Endothelial cell of umbilical vein (primary cell): Measurements from ENCODE around the gene NSDHL. TPM values are rescaled to one million over a fixed set of nuclear protein-coding genes. Genes with fewer than 3 reads are reported as not detected.

Experiments used
- BruUV-seq: library from RNA; stranded (reverse); fragments of 400-500 nt; replicated peaks from 2 replicates; lab custom pipeline; 2021; lab: Mats Ljungman, UMichigan
- CTCF ChIA-PET: fragments of 300-600, 350-600 bp; sonication (Branson Sonifier 250); formaldehyde crosslinking; loops from one replicate; lab custom pipeline; 2021; ENCODE audit warnings: antibody characterized with exemption, inconsistent platforms; lab: Charles Lee
- POLR2A ChIA-PET: fragments of 300-600, 350-600 bp; sonication (Branson Sonifier 250); formaldehyde crosslinking; loops from one replicate; lab custom pipeline; 2021; ENCODE audit warnings: antibody characterized with exemption, inconsistent platforms; lab: Charles Lee
- DNase-seq: peaks from one replicate; pipeline ENCODE4 v3.0.0-alpha.2; 2011; ENCODE audit warnings: low read depth, low spot score
- FAIRE-seq: peaks from 2 replicates; lab custom pipeline; 2011; peaks lifted over from hg19 to GRCh38; lab: Jason Lieb, UNC
- H2AFZ ChIP-seq: 2 replicates; pipeline ENCODE4 v1.6.0; 2012; ENCODE audit warnings: low read depth, low read length, control low read depth, inconsistent platforms
- H3K27ac ChIP-seq: 2 replicates; pipeline ENCODE4 v1.5.1; 2011; ENCODE audit warnings: low read depth, mild to moderate bottlenecking, control low read depth, low read length, moderate library complexity; ENCODE audit not compliant: insufficient read depth
- H3K27me3 ChIP-seq, 2 experiments: 2 replicates each; pipeline versions ENCODE4 v1.6.0 to v1.6.1; 2011; ENCODE audit warnings: low read length in 2 of 2, mixed read lengths in 1 of 2; ENCODE audit not compliant: control insufficient read depth in 2 of 2, insufficient read depth in 2 of 2
- H3K36me3 ChIP-seq, 2 experiments: 2 replicates in 1 of 2; 3 replicates in 1 of 2; pipeline ENCODE4 v1.5.1; 2011; ENCODE audit warnings: low read length in 2 of 2, mild to moderate bottlenecking in 1 of 2, moderate library complexity in 1 of 2; ENCODE audit not compliant: control insufficient read depth in 2 of 2, insufficient read depth in 2 of 2; ENCODE audit errors: extremely low read depth in 1 of 2
- H3K4me1 ChIP-seq: 3 replicates; pipeline ENCODE4 v1.5.1; 2011; ENCODE audit warnings: mild to moderate bottlenecking, low read length; ENCODE audit not compliant: control insufficient read depth, insufficient read depth; ENCODE audit errors: extremely low read depth
- H3K4me2 ChIP-seq: 2 replicates; pipeline ENCODE4 v1.6.1; 2011; ENCODE audit warnings: low read length, control low read depth, mixed read lengths; ENCODE audit not compliant: insufficient read depth
- H3K4me3 ChIP-seq, 3 experiments: fragments of 200-600 bp in 1 of 3; sonication (generic), shearing (Covaris generic) in 1 of 3; replicated peaks in 1 of 3; 2 replicates each; pipeline ENCODE4 v1.5.1; 2011 to 2016; ENCODE audit warnings: control low read depth in 3 of 3, low read length in 3 of 3, mild to moderate bottlenecking in 2 of 3, inconsistent platforms in 1 of 3, low read depth in 1 of 3, moderate library complexity in 1 of 3; ENCODE audit not compliant: insufficient read depth in 1 of 3
- H3K79me2 ChIP-seq: 2 replicates; pipeline ENCODE4 v1.6.0; 2012; ENCODE audit warnings: low read length, inconsistent platforms; ENCODE audit not compliant: control insufficient read depth, insufficient read depth
- H3K9ac ChIP-seq: replicated peaks from 2 replicates; pipeline ENCODE3; 2011; ENCODE audit warnings: low read length, control low read depth; ENCODE audit not compliant: insufficient read depth; ENCODE audit errors: extremely low read depth
- H3K9me1 ChIP-seq: replicated peaks from 3 replicates; pipeline ENCODE4 v1.6.0; 2011; ENCODE audit warnings: mild to moderate bottlenecking, low read length; ENCODE audit not compliant: control insufficient read depth, insufficient read depth; ENCODE audit errors: extremely low read depth
- H3K9me3 ChIP-seq: replicated peaks from 2 replicates; pipeline ENCODE4 v1.5.1; 2012; ENCODE audit warnings: low read length, inconsistent platforms; ENCODE audit not compliant: control insufficient read depth, insufficient read depth
- H4K20me1 ChIP-seq: replicated peaks from 2 replicates; pipeline ENCODE3; 2011; ENCODE audit warnings: mild to moderate bottlenecking, low read length; ENCODE audit not compliant: control insufficient read depth, insufficient read depth; ENCODE audit errors: extremely low read depth
- FOS ChIP-seq: IDR thresholded peaks from 2 replicates; pipeline ENCODE4 v1.6.1; 2011; ENCODE audit warnings: mild to moderate bottlenecking, low read length, moderate library complexity, borderline replicate concordance; ENCODE audit not compliant: insufficient read depth
- JUN ChIP-seq: IDR thresholded peaks from 2 replicates; pipeline ENCODE4 v1.6.1; 2011; ENCODE audit warnings: borderline replicate concordance, low read depth; ENCODE audit not compliant: insufficient read length, insufficient read depth
- POLR2A ChIP-seq: IDR thresholded peaks from 2 replicates; pipeline ENCODE4 v1.6.1; 2012; ENCODE audit warnings: low read depth, mild to moderate bottlenecking, control low read depth, low read length
- POLR2AphosphoS5 ChIP-seq: IDR thresholded peaks from 2 replicates; pipeline ENCODE4 v1.6.1; 2012; ENCODE audit warnings: low read depth, mild to moderate bottlenecking, control low read depth, low read length, moderate library complexity; ENCODE audit not compliant: insufficient read depth
- dilution Hi-C: fragments of 300-500 bp; cut with MboI; formaldehyde crosslinking; loops from one replicate; pipeline ENCODE4 v1.15.0; 2019; ENCODE audit warnings: low sequenced_read_pairs; ENCODE audit not compliant: extremely low pct_ligation_motif_present
- intact Hi-C: fragments of 100-400 bp; cut with micrococcal nuclease; formaldehyde crosslinking; loops from one replicate; pipeline ENCODE4 v1.10.0; 2022
- polyA plus RNA-seq, 4 experiments: library from polyadenylated mRNA; depleted of rRNA in 3 of 4; stranded (reverse) in 3 of 4; unstranded in 1 of 4; fragments of >200 nt; gene quantifications; 2 replicates each; pipeline versions ENCODE4 v1.2.1 to v1.2.3, GENCODE V29; 2011 to 2012; ENCODE audit warnings: missing spikeins in 1 of 4
- total RNA-seq: library from RNA; stranded (reverse); gene quantifications from 2 replicates; pipeline ENCODE4 v1.2.3, GENCODE V29; 2021
- TF ChIP-seq, protein P1 (sequence below), 2 donors: IDR thresholded peaks; 1 replicate in 1 of 2; 2 replicates in 1 of 2; pipeline ENCODE4 v1.5.1; 2011; ENCODE audit warnings: low read length in 2 of 2, mild to moderate bottlenecking in 2 of 2, moderate library complexity in 2 of 2, control low read depth in 1 of 2, inconsistent platforms in 1 of 2, low read depth in 1 of 2; ENCODE audit not compliant: insufficient read depth in 1 of 2; ENCODE audit errors: extremely low read depth in 1 of 2
- TF ChIP-seq, protein P2 (sequence below): IDR thresholded peaks from 2 replicates; pipeline ENCODE4 v1.6.1; 2011; ENCODE audit not compliant: insufficient read depth, insufficient read length

NSDHL gene
- total and polyA plus RNA-seq, 2 donors (not counting 3 experiments of a cell fraction or from before 2014, with no cell fraction given): 40.0 to 43.7 TPM

DNA sequence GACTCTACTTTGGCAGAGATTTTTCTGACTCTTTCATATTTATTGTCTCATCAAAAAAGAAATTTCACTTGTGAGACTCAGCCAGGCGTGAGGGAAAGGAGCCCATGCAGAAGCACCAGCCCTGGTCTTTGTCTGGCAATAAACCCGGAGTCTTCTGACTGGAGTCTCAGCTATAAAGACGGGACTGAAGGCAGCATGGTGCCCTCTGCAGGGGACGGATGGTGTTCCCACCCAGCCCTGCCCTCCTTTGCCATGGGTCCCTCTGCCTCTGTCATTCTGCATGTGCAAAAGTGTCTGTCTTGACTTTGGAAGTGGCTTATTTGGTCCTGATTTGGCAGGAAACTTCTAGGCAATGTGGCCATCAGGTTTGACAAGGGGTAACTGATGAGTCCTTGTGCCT, 81.2 kb downstream of the NSDHL start:
- no peak overlapping the region for H3K27ac ChIP-seq
- no peaks in the 10 kb centered on the region for H3K9me3 ChIP-seq
- TF ChIP-seq, protein P1, sequence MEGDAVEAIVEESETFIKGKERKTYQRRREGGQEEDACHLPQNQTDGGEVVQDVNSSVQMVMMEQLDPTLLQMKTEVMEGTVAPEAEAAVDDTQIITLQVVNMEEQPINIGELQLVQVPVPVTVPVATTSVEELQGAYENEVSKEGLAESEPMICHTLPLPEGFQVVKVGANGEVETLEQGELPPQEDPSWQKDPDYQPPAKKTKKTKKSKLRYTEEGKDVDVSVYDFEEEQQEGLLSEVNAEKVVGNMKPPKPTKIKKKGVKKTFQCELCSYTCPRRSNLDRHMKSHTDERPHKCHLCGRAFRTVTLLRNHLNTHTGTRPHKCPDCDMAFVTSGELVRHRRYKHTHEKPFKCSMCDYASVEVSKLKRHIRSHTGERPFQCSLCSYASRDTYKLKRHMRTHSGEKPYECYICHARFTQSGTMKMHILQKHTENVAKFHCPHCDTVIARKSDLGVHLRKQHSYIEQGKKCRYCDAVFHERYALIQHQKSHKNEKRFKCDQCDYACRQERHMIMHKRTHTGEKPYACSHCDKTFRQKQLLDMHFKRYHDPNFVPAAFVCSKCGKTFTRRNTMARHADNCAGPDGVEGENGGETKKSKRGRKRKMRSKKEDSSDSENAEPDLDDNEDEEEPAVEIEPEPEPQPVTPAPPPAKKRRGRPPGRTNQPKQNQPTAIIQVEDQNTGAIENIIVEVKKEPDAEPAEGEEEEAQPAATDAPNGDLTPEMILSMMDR (IDR thresholded peaks at IDR 0.05; ENCODE audit: extremely low read depth in 1 of 2, insufficient read depth in 1 of 2, low read depth in 1 of 2, low read length in 2 of 2): peak in 1 of 2 donors; percentile 13
- no peak for TF ChIP-seq POLR2AphosphoS5
- H3K9me1 ChIP-seq: no peaks in the 10 kb centered on the region
- no peaks in the 10 kb centered on the region for H3K27me3 ChIP-seq
- intact Hi-C loops (no loop called here), dilution Hi-C loops (no loop called here)
- H3K36me3 ChIP-seq: no peaks in the 10 kb centered on the region
- H4K20me1 ChIP-seq: no peaks in the 10 kb centered on the region
- DNase-seq: no peak
- no TSS peak for BruUV-seq
- H3K4me2 ChIP-seq: no peak overlapping the region
- no peak overlapping the region for H2AFZ ChIP-seq
- peaks cover 4% of the 10 kb centered on the region for H3K79me2 ChIP-seq
- peak; percentile 64 for FAIRE-seq
- no peaks in the 10 kb centered on the region for H3K4me1 ChIP-seq
- no peak overlapping the region for H3K9ac ChIP-seq
- CTCF ChIA-PET: interaction anchor here (0.9 kb wide), 1 partner anchor 8 kb away, joined by 4 read pairs; no protein-coding TSS in a partner anchor
- H3K4me3 ChIP-seq: no peak overlapping the region
- POLR2A ChIA-PET: no interaction called here

DNA sequence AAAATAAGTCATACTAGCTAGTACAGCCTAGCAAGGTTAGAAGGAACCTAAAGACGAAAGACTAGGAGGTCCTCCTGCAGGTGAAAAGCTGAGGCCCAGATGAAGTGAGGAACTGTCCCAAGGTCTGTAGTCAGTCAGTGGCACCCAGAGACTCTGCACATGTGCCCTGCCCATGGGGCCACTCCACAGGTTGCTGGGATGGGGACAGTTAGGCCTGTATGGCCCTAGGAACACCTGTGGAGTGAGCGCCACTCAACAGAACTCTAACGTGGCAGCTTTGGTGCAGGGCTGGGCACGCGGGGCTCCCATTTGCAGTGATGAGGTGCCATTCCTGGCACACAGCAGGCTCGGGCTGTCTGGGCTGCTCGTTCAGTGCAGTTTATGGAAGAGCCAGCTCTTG, 81.8 kb downstream of the NSDHL start:
- intact Hi-C loops (no loop called here), dilution Hi-C loops (no loop called here)
- POLR2A ChIA-PET: no interaction called here
- H3K4me3 ChIP-seq: no peak overlapping the region
- no peaks in the 10 kb centered on the region for H3K9me1 ChIP-seq
- H2AFZ ChIP-seq: no peak overlapping the region
- TF ChIP-seq, protein P2, sequence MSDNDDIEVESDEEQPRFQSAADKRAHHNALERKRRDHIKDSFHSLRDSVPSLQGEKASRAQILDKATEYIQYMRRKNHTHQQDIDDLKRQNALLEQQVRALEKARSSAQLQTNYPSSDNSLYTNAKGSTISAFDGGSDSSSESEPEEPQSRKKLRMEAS: no peak
- TF ChIP-seq POLR2A (no peak), FOS (no peak), JUN (no peak)
- no peaks in the 10 kb centered on the region for H3K4me1 ChIP-seq
- H3K27ac ChIP-seq: no peak overlapping the region
- no peak overlapping the region for H3K4me2 ChIP-seq
- peaks cover 4% of the 10 kb centered on the region for H3K79me2 ChIP-seq
- no peak for DNase-seq
- CTCF ChIA-PET: interaction anchor here (0.9 kb wide), 1 partner anchor 9 kb away, joined by 4 read pairs; no protein-coding TSS in a partner anchor
- no peaks in the 10 kb centered on the region for H3K36me3 ChIP-seq
- peak; percentile 8 for FAIRE-seq
- H3K9ac ChIP-seq: no peak overlapping the region
- H3K27me3 ChIP-seq: no peaks in the 10 kb centered on the region
- BruUV-seq: no TSS peak
- H4K20me1 ChIP-seq: no peaks in the 10 kb centered on the region
- H3K9me3 ChIP-seq: no peaks in the 10 kb centered on the region
